Adipocyte (in vitro differentiated cells): ENCODE measurements around the gene DIAPH3.

Experiments
- DNase-seq: peaks from one replicate; pipeline ENCODE4 v3.0.0-alpha.2; 2015; ENCODE audit warnings: low read depth
- H3K27me3 ChIP-seq: replicated peaks from 2 replicates; pipeline ENCODE4 v1.7.0; 2013; ENCODE audit warnings: mild to moderate bottlenecking, low read length, moderate library complexity; ENCODE audit not compliant: control insufficient read depth, insufficient read depth
- H3K36me3 ChIP-seq: 2 replicates; pipeline ENCODE4 v1.7.0; 2013; ENCODE audit warnings: low read length, mild to moderate bottlenecking, moderate library complexity; ENCODE audit not compliant: control insufficient read depth, insufficient read depth, severe bottlenecking
- H3K4me1 ChIP-seq: 2 replicates; pipeline ENCODE4 v1.7.0; 2013; ENCODE audit warnings: mild to moderate bottlenecking, low read length, moderate library complexity; ENCODE audit not compliant: control insufficient read depth, insufficient read depth
- H3K4me3 ChIP-seq: 2 replicates; pipeline ENCODE4 v1.7.0; 2013; ENCODE audit warnings: mild to moderate bottlenecking, low read length, moderate library complexity
- H3K9ac ChIP-seq: 2 replicates; pipeline ENCODE4 v1.7.0; 2013; ENCODE audit warnings: mild to moderate bottlenecking, low read length, moderate library complexity
- H3K9me3 ChIP-seq: 2 replicates; pipeline ENCODE4 v1.7.0; 2013; ENCODE audit warnings: mild to moderate bottlenecking, low read length, moderate library complexity; ENCODE audit not compliant: control insufficient read depth

DIAPH3 gene

DNA sequence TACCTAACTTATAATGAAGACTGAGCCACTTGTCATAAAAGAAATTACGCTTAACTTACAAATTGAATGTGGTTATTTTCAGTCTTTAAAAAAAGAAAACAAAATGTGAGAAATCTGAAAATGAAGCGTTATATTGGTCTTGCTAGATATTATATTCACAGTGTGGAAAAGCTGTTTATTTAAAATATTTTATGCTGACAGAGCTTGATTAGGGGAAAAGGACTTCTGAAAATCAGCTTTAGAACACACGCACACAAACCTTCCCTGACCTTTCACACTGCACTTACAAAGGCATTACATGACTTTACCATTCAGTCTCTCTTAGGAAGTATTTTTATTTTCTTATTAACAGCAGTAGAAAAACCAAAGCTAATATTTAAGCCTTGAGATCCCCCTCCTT, 461.5 kb downstream of the DIAPH3 start:
- DNase-seq = no peak
- Histone ChIP-seq H3K4me3 (no peak overlapping the region), H3K9me3 (no peaks in the 10 kb centered on the region), H3K9ac (no peak overlapping the region), H3K4me1 (peaks cover 2% of the 10 kb centered on the region), H3K27me3 (no peaks in the 10 kb centered on the region), H3K36me3 (no peaks in the 10 kb centered on the region)

DNA sequence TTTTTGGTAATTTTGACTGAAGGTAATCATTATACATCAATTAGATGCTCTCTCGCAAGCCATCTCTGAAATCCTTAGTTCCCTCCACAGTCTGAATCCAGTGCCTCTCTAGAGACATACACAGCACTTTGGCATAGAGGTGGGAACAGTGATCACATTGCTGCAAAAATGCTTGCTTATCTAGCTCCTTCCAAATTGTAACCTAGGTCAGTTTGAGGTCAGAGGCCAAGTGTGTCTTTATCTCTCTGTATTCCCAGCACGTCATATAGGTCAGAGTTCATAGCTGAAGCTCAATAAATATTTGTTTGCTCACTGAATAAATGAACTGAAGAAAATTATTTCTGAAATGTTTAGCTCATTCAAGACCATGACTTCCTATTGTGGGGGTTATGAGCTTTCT, 462.5 kb downstream of the DIAPH3 start:
- DNase-seq = no peak
- peaks cover 2% of the 10 kb centered on the region for H3K4me1 ChIP-seq

DNA sequence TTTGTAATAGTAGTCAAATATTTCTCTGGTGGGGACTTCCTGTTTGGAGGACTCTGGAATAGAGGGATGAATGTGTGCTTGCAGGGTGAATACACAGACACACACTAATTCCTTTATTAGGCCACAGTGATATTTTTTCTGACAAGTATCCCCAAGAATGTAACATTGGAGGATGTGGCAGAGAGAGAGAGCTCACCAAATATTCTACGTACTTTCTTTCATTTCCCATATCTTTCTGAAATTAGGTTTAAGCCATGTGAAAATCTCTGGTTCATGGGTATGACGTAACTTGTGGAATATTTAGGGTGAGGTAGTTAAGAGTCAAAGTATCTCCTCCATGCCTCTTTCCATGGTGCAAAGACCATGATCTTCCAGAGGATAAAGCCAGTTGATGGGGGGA, 463.4 kb downstream of the DIAPH3 start:
- no peaks in the 10 kb centered on the region for H3K9me3 ChIP-seq
- peaks cover 2% of the 10 kb centered on the region for H3K4me1 ChIP-seq
- no peaks in the 10 kb centered on the region for H3K36me3 ChIP-seq
- H3K27me3 ChIP-seq = no peaks in the 10 kb centered on the region
- no peak overlapping the region for H3K4me3 ChIP-seq
- H3K9ac ChIP-seq = no peak overlapping the region
- DNase-seq = no peak

More for the DNA sequence above, 462.5 kb downstream of the DIAPH3 start:
- Histone ChIP-seq H3K9me3 (no peaks in the 10 kb centered on the region), H3K27me3 (no peaks in the 10 kb centered on the region), H3K36me3 (no peaks in the 10 kb centered on the region), H3K9ac (no peak overlapping the region), H3K4me3 (no peak overlapping the region)

DNA sequence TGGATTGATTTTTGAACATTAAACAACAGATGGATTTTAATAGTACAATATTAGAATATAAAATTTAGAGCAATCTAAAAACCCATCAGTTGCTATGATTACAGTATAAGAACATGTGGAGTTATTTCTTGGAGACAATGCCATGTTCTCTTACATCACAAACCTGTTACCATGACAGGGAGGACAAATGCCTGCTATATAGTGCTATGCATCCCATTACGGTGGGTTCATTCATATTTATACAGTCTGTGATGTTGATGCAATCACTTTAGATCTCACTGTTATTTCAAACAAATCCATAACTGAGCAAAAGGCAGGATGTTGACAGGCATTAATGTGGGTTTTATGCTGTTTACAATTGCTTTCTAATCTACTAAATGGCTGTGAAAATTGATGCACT, 467.5 kb downstream of the DIAPH3 start:
- H3K36me3 ChIP-seq = no peaks in the 10 kb centered on the region
- no peak overlapping the region for H3K9ac ChIP-seq
- no peaks in the 10 kb centered on the region for H3K27me3 ChIP-seq
- no peaks in the 10 kb centered on the region for H3K9me3 ChIP-seq
- H3K4me1 ChIP-seq = peaks cover 7% of the 10 kb centered on the region
- DNase-seq = no peak
- H3K4me3 ChIP-seq = no peak overlapping the region

DNA sequence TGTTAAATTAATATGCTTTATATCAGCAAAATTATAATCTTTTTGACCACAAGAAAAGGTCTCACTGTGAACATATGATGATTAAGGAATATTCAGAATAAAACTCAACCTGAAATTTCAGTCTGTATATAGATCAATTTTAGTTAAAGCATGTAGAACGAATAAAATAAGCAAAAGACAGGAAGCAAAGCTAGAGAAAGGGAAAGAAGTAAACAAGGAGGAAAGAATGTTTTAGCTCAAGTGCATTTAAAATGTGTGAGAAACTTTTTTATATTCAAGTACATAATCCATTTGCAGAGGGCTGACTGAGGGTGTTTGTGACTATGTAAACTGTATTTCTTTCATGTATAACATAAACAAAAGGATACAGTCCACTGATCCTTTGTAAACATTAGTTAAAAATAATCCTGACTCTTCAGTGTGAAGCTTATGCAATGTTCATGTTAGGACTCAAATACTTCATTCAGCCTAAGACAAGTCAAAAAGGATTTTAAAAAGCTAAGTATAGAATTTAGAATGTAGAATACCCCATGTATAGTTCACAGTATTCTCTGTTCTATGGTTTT, 472.1 kb downstream of the DIAPH3 start:
- Histone ChIP-seq H3K36me3 (no peaks in the 10 kb centered on the region), H3K27me3 (no peaks in the 10 kb centered on the region), H3K4me1 (peaks cover 17% of the 10 kb centered on the region), H3K9ac (peak overlapping the region; percentile 13), H3K9me3 (no peaks in the 10 kb centered on the region), H3K4me3 (peak overlapping the region; percentile 29)
- DNase-seq = peak; percentile 50

DNA sequence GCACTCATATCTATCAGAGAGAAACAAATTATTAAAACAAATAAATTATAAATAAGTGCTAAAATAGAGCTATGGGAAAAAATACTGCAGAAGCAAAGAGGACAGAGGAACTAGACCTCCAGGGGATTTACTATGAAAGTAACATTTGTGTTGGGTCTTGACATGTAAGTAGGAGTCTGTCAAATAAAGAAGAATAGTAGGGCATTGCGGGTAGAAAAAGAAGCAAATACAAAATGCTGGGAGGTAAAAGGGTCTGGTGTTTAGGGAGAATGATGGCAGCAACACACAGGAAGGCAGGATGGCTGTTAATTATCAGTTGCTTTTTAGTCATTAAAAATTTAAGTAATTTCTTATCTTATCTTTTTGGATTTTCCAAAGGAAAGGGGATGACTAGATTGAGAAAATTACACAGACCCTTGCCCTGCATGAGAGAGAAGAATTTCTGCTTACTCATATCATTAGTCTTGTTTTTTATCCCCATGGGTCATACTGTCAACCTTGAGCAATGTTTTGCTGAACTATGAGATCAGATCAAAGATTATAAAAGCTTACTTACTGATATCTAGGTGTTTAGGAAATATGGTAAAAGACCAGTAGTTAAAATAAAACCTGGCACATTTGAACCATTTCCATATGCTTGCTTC, 472.7 kb downstream of the DIAPH3 start:
- Histone ChIP-seq H3K9me3 (no peaks in the 10 kb centered on the region), H3K4me1 (peaks cover 17% of the 10 kb centered on the region), H3K27me3 (no peaks in the 10 kb centered on the region), H3K4me3 (peak overlapping the region; percentile 29), H3K9ac (peak overlapping the region; percentile 13), H3K36me3 (no peaks in the 10 kb centered on the region)
- DNase-seq = peak; percentile 16

DNA sequence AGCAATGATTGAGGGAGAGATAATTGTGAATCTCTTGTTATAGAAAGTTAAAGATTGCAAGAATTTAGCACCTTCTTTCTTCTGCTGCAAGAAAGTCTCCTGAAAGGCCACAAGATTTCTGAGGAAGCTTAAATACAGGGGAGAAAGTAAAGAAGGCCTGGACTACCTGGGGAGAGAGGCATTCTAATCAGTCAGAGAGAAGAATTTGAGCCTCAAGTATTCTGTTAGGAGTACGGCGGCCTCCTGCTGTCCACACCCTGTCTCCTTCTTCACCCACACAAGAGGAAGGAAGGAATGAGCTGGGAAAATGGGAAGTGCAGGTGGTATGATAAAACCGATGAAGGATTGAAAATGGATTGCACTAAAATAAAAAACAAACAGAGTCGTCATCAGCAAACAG, 474.7 kb downstream of the DIAPH3 start:
- Histone ChIP-seq H3K4me1 (peaks cover 17% of the 10 kb centered on the region), H3K9ac (no peak overlapping the region), H3K4me3 (no peak overlapping the region), H3K9me3 (no peaks in the 10 kb centered on the region), H3K27me3 (no peaks in the 10 kb centered on the region), H3K36me3 (no peaks in the 10 kb centered on the region)
- no peak for DNase-seq

DNA sequence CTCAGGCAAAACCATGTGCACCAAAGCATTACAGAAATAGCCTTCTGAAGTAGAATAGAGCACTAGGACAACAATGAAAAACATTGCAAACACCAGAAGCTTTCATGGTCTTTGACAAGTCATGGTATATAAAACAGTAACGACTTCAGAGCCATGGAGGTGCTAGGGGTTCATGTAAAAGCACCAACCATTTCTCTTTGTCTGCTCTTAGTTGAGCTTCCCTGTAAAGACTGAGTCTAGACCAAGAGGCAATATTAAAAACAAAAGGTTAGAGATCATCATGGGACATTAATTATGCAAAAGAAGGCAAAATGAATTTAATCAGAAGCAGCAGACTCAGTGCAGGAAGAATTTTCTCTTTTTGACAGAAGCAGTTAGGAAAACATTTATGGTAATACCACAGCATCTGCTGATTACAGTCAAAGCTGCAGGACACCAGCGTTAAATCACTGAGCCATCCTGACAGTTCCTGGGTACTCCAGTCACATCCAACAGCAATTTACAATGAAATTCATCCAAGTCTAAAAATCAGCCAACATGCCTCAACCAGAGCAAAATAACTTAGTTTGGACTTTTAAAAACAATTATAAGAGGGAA, 476.8 kb downstream of the DIAPH3 start:
- H3K36me3 ChIP-seq = no peaks in the 10 kb centered on the region
- no peak for DNase-seq
- no peaks in the 10 kb centered on the region for H3K27me3 ChIP-seq
- no peak overlapping the region for H3K4me3 ChIP-seq
- no peak overlapping the region for H3K9ac ChIP-seq
- peaks cover 17% of the 10 kb centered on the region for H3K4me1 ChIP-seq
- H3K9me3 ChIP-seq = no peaks in the 10 kb centered on the region

DNA sequence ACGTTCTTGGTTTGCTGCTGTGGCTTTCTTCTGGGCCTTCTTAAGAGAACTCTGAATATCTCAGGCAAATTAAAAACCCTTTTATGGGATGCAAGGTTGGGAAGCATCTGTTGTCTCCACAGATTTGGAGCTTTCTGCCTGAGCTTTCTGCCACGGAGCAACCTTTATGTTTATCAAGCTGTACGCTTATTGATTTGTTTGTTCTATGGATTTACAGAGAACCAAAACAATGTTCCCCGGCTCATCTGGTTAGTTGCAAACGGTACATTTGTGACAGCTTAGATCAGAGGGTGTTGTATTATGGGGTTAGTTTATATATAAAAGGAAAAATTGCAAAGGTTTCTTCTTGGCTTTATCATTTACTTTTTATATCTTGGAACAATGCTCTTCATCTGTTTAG, 479.6 kb downstream of the DIAPH3 start:
- H3K4me1 ChIP-seq = no peaks in the 10 kb centered on the region
- H3K4me3 ChIP-seq = no peak overlapping the region

DNA sequence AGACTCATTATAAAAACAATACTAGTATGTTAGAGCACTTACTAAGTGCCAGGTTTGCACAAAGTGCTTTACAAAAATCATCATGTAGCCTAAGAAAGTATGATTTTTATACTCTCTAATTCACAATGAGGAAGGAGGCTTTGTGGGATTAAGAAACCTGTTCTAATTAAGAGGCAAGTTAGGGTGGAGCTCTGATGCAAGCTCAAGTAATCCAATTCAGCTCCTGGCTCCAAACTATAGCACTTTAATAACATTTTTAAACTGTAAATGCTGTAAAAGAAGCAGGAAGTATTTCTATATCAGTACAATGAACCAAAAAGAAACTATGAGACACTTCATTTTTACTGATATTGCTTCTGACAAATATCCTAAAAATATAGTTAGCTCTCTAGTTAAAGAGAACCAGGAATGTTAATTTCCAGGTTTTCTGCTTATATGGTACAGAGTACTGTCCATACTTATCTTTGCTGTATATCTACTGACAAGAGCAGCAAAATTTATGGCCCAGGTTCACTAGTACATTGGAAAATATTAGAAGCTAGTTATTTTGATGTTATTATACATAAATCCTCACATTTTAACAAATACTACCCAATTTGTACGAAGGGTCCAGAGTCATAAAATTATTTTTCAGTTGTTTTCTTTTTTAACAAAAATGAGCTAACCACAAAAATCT, 482.0 kb downstream of the DIAPH3 start:
- no peaks in the 10 kb centered on the region for H3K36me3 ChIP-seq
- no peaks in the 10 kb centered on the region for H3K27me3 ChIP-seq
- DNase-seq = peak; percentile 46
- H3K4me3 ChIP-seq = no peak overlapping the region
- H3K9me3 ChIP-seq = no peaks in the 10 kb centered on the region
- no peaks in the 10 kb centered on the region for H3K4me1 ChIP-seq
- no peak overlapping the region for H3K9ac ChIP-seq

More for the DNA sequence above, 479.6 kb downstream of the DIAPH3 start:
- H3K9me3 ChIP-seq = no peaks in the 10 kb centered on the region
- no peaks in the 10 kb centered on the region for H3K36me3 ChIP-seq
- no peaks in the 10 kb centered on the region for H3K27me3 ChIP-seq
- no peak overlapping the region for H3K9ac ChIP-seq
- no peak for DNase-seq

DNA sequence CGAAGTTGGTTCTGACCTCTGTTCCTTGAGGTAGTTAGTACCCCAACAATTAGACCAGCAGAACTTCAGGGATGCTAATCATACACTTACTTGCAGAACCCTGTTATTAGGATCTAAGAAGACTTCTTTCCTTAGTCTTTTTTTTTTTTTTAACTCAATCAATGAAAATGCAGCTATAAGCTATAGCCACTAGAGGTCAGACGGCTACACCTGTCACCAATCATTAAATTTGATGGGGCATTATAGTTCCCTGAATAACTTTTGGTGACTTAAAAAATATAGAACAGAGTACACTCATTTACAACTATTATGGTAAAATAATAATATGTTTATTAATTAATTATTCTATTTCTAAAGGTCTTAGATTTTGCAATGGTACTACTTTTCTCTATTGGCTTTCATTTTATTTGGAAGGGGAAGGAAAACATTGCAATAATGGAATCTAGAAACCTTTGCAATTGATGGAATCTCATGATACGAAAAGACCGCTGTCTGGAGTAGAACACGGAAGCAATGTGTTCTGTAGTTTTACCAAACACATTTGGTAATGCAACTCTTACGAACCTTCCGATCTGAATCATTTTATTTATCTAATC, 483.2 kb downstream of the DIAPH3 start:
- peak; percentile 65 for DNase-seq
- Histone ChIP-seq H3K9me3 (no peaks in the 10 kb centered on the region), H3K4me1 (no peaks in the 10 kb centered on the region), H3K27me3 (no peaks in the 10 kb centered on the region), H3K4me3 (no peak overlapping the region), H3K9ac (no peak overlapping the region), H3K36me3 (no peaks in the 10 kb centered on the region)
